Lower leg skin (tissue), 4 donors: ENCODE data around the gene OSBPL2. TPM values are rescaled to one million over a fixed set of nuclear protein-coding genes. Genes with fewer than 3 reads are reported as not detected.

Source experiments
- DNase-seq, 2 donors: peaks; one replicate each; pipeline ENCODE4 v3.0.0-alpha.2; 2019; ENCODE audit warnings: low spot score in 2 of 2
- H3K4me3 ChIP-seq: fragments of 200-600 bp; sonication (generic); 2 replicates; pipeline ENCODE4 v1.5.1; 2017; ENCODE audit warnings: mild to moderate bottlenecking, low read depth; ENCODE audit not compliant: poor library complexity, severe bottlenecking
- POLR2A ChIP-seq, 2 donors: fragments of 450-650 bp; IDR thresholded peaks; one replicate each; pipeline ENCODE4 v1.6.1; 2016 to 2017; ENCODE audit warnings: antibody characterized with exemption in 2 of 2, mild to moderate bottlenecking in 1 of 2, moderate library complexity in 1 of 2
- WGBS, 2 donors: methylation state at CpG; one replicate each; pipeline ENCODE4 v1.1.5; 2018; 5-methylcytosine and 5-hydroxymethylcytosine counted together
- intact Hi-C: fragments of 100-400 bp; cut with DNase I; formaldehyde crosslinking; loops from one replicate; pipeline ENCODE4 v1.15.0; 2023; ENCODE audit warnings: low total_unique reads
- total RNA-seq, 4 donors: library from RNA; depleted of rRNA; stranded (reverse); fragments of >200 nt; gene quantifications; one replicate each; pipeline ENCODE4 v1.1.0, GENCODE V29; 2016
- TF ChIP-seq, protein P1 (sequence below), 3 donors: fragments of 450-650 bp; IDR thresholded peaks; one replicate each; pipeline ENCODE4 v1.5.1; 2016; ENCODE audit warnings: antibody characterized with exemption in 3 of 3, mild to moderate bottlenecking in 3 of 3, moderate library complexity in 2 of 3

OSBPL2 gene
- total RNA-seq, 4 donors from 2014 or later, result 69.7 to 135 (median 86.0) TPM

DNA sequence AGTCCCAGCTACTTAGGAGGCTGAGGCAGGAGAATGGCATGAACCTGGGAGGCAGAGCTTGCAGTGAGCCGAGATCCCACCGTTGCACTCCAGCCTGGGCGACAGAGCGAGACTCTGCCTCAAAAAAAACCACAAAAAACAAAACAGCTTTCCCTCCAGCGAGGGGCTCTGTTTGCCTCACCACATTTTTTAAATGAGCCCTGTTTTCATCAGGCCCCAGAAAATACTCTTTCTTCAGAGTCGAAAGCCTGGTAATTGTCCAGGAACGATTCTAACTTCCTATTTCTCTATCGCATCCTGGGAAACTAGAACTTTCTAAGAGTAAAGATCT is 43.3 kb upstream of the OSBPL2 start:
- WGBS, 2 donors, result 80 to 83% methylated on average over 8 of the region's 8 CpGs
- no peak for DNase-seq
- TF ChIP-seq POLR2A (IDR thresholded peaks at IDR 0.05), result no peak
- TF ChIP-seq, protein P1, sequence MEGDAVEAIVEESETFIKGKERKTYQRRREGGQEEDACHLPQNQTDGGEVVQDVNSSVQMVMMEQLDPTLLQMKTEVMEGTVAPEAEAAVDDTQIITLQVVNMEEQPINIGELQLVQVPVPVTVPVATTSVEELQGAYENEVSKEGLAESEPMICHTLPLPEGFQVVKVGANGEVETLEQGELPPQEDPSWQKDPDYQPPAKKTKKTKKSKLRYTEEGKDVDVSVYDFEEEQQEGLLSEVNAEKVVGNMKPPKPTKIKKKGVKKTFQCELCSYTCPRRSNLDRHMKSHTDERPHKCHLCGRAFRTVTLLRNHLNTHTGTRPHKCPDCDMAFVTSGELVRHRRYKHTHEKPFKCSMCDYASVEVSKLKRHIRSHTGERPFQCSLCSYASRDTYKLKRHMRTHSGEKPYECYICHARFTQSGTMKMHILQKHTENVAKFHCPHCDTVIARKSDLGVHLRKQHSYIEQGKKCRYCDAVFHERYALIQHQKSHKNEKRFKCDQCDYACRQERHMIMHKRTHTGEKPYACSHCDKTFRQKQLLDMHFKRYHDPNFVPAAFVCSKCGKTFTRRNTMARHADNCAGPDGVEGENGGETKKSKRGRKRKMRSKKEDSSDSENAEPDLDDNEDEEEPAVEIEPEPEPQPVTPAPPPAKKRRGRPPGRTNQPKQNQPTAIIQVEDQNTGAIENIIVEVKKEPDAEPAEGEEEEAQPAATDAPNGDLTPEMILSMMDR (IDR thresholded peaks at IDR 0.05), result no peak
- H3K4me3 ChIP-seq, result no peak overlapping the region
- intact Hi-C loops, result no loop called here

DNA sequence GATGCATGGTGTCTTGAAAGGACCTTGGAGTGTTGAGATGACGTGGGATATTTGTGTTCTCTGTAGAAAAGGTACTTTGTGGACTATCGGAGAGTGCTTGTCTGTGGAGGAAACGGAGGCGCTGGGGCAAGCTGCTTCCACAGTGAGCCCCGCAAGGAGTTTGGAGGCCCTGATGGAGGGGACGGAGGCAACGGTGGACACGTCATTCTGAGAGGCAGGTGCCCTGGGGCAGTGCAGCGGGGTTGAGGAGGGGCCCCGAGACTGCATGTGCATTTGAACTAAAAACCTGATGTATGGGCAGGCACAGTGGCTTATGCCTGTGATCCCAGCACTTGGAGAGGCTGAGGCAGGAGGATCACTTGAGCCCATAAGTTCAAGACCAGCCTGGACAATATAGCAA is 42.6 kb upstream of the OSBPL2 start:
- H3K4me3 ChIP-seq, result no peak overlapping the region
- intact Hi-C loops, result no loop called here
- WGBS, 2 donors, result 88% methylated on average over 10 of the region's 10 CpGs
- no peak for DNase-seq
- no peak for TF ChIP-seq POLR2A (IDR thresholded peaks at IDR 0.05)

DNA sequence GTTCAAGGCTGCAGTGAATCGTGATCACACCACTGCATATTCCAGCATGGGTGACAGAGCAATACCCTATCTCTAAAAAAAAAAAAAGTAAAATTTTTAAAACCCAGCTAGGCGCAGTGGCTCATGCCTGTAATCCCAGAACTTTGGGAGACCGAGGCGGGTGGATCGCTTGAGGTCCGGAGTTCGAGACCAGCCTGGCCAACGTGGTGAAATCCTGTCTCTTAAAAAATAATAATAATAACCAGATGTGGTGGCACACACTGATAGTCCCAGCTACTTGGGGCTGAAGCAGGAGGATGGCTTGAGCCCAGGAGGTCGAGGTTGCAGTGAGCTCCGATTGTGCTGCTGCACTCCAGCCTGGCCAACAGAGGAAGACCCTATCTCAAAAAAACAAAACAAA is 42.0 kb upstream of the OSBPL2 start:
- no peak for DNase-seq
- H3K4me3 ChIP-seq, result no peak overlapping the region
- WGBS, 2 donors, result 89 to 93% methylated on average over 10 of the region's 10 CpGs
- intact Hi-C loops, result no loop called here
- TF ChIP-seq POLR2A (IDR thresholded peaks at IDR 0.05), result no peak
- TF ChIP-seq, protein P1 (IDR thresholded peaks at IDR 0.05), result no peak

DNA sequence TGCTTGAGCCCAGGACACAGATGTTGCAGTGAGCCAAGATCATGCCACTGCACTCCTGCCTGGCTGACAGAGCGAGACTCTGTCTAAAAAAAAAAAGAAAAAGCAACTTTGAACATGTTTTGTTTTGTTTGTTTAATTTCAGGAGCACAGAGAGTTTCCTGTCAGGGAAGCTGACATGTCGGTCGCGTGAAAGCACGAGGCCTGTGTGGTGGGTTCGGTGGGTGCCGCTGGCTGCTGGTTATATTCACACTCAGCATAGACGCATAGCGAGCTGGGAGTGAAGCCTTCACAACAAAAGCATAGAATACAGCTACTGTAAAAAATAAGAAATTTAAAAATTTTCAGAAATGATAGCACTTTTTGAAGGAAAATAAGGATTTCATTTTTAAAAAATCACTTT is 41.0 kb upstream of the OSBPL2 start:
- no peak for TF ChIP-seq POLR2A (IDR thresholded peaks at IDR 0.05)
- TF ChIP-seq, protein P1 (IDR thresholded peaks at IDR 0.05), result no peak
- 87 to 96% methylated on average over 9 of the region's 9 CpGs for WGBS, 2 donors
- DNase-seq, result no peak
- intact Hi-C loops, result no loop called here
- H3K4me3 ChIP-seq, result no peak overlapping the region

DNA sequence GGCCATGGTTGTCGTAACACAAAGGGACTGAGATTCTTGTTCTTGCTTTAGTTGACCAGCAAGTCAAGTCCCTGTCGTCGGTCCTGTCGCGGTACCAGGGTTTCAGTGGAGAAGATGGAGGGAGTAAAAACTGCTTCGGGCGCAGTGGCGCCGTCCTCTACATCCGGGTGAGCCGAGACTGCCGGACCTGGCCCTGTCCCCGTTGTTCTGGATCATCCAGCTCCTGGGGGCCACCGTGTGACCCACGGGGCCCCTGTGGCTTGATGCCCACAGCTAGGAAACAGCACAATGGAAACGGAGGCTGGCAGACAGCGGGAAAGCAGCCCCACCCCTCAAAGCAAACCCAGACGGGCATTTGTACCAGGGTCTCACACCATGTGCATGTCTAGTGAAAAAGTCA is 40.5 kb upstream of the OSBPL2 start:
- TF ChIP-seq, protein P1 (IDR thresholded peaks at IDR 0.05), result no peak
- no peak for TF ChIP-seq POLR2A (IDR thresholded peaks at IDR 0.05)
- 92% methylated on average over 18 of the region's 18 CpGs for WGBS, 2 donors
- no peak overlapping the region for H3K4me3 ChIP-seq
- intact Hi-C loops, result no loop called here
- DNase-seq, result no peak

DNA sequence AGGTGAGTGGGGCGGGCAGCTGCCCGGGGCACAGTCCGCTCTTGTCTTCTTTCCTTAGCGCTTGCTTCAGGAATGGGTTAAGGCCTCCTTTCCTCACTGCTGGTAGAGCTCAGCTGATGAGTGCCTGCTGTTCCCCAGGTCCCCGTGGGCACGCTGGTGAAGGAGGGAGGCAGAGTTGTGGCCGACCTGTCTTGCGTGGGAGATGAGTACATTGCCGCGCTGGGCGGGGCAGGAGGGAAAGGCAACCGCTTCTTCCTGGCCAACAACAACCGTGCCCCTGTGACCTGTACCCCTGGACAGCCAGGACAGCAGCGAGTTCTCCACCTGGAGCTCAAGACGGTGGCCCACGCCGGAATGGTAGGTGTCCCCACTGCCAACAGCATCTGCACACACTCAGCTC is 39.8 kb upstream of the OSBPL2 start:
- intact Hi-C loops, result no loop called here
- DNase-seq, result no peak
- WGBS, 2 donors, result 93 to 94% methylated on average over 17 of the region's 17 CpGs
- no peak for TF ChIP-seq POLR2A (IDR thresholded peaks at IDR 0.05)
- TF ChIP-seq, protein P1 (IDR thresholded peaks at IDR 0.05), result no peak
- H3K4me3 ChIP-seq, result no peak overlapping the region
